Measurements from ENCODE around the gene ABCF3. TPM values are rescaled to one million over a fixed set of nuclear protein-coding genes. Genes with fewer than 3 reads are reported as not detected.

The ABCF3 gene
- total RNA-seq, 4 donors from 2014 or later = 94.7 to 136 (median 125) TPM

DNA sequence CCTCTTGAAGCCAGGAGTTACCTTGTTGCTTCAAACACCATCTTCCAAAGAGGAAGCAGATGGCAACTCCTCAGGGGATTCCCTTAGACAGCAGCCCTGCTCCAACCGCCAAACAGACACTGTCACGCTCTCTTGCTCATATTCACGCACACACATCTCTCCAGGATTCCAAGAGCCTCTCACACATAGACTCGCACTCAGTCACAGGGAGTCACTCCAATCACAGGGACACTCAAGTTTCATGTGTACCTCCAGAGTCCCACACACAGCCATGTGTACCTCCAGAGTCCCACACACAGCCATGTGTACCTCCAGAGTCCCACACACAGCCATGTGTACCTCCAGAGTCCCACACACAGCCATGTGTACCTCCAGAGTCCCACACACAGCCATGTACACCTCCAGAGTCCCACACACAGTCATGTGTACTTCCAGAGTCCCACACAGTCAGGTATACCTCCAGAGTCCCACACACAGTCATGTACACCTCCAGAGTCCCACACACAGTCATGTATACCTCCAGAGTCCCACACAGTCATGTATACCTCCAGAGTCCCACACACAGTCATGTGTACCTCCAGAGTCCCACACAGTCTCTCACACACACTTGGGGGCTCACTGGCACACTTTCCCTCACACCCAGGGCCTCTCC, 49.5 kb downstream of the ABCF3 start:
- no peaks in the 10 kb centered on the region for H3K36me3 ChIP-seq
- no peak overlapping the region for H3K27ac ChIP-seq
- H3K4me1 ChIP-seq = peaks cover 0 to 6% (median 5%) of the 10 kb centered on the region in 4 donors
- no peaks in the 10 kb centered on the region for H3K9me3 ChIP-seq
- H3K27me3 ChIP-seq = peaks cover 0 to 10% of the 10 kb centered on the region in 2 donors
- TF ChIP-seq POLR2A (IDR thresholded peaks at IDR 0.05) = no peak
- TF ChIP-seq, protein P1, sequence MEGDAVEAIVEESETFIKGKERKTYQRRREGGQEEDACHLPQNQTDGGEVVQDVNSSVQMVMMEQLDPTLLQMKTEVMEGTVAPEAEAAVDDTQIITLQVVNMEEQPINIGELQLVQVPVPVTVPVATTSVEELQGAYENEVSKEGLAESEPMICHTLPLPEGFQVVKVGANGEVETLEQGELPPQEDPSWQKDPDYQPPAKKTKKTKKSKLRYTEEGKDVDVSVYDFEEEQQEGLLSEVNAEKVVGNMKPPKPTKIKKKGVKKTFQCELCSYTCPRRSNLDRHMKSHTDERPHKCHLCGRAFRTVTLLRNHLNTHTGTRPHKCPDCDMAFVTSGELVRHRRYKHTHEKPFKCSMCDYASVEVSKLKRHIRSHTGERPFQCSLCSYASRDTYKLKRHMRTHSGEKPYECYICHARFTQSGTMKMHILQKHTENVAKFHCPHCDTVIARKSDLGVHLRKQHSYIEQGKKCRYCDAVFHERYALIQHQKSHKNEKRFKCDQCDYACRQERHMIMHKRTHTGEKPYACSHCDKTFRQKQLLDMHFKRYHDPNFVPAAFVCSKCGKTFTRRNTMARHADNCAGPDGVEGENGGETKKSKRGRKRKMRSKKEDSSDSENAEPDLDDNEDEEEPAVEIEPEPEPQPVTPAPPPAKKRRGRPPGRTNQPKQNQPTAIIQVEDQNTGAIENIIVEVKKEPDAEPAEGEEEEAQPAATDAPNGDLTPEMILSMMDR (IDR thresholded peaks at IDR 0.05) = no peak
- H3K4me3 ChIP-seq = no peak overlapping the region
- no peak for DNase-seq

DNA sequence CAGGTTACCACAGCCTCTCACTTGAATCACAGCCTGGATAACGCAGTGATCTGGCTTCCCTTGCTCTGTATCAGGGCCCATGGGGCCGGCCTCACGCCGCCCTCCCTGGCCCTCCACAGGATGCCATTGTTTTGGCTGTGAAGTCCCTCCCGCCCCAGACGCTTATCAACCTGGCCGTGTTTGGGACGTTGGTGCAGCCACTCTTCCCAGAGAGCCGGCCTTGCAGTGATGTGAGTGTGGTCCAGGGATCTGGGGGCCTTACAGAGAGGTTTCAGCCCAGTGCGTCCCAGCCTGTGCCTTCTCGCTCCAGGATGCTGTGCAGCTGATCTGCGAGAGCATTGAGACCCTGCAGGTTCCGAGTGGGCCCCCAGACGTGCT, 50.0 kb downstream of the ABCF3 start:
- no peak overlapping the region for H3K27ac ChIP-seq
- H3K4me3 ChIP-seq = no peak overlapping the region
- no peak for DNase-seq
- H3K9me3 ChIP-seq = no peaks in the 10 kb centered on the region
- no peaks in the 10 kb centered on the region for H3K36me3 ChIP-seq
- peaks cover 0 to 5% of the 10 kb centered on the region in 2 donors for H3K27me3 ChIP-seq
- TF ChIP-seq POLR2A (IDR thresholded peaks at IDR 0.05) = no peak
- TF ChIP-seq, protein P1 (IDR thresholded peaks at IDR 0.05) = no peak
- H3K4me1 ChIP-seq = peaks cover 0 to 2% (median under 1%) of the 10 kb centered on the region in 4 donors

DNA sequence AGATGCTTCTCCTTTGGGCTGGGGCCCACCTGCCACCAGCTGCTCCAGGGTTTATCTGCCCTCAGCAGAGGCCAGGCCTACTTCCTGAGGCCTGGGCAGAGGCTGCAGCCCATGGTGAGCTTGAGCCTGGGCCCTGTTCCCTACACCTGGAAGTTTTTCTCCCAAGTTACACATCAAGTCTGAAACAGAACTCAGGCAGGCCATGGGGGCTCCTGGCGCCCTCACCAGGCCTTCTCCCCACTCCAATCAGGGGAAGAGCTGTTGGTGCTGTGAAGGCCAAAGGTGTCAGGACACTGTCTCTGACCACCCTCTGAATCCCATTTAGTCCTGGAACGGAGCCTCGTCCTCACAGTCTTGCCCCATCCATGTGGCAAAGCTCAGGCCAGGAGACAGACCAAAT, 50.6 kb downstream of the ABCF3 start:
- H3K36me3 ChIP-seq = no peaks in the 10 kb centered on the region
- DNase-seq = no peak
- H3K4me3 ChIP-seq = no peak overlapping the region
- no peaks in the 10 kb centered on the region for H3K27me3 ChIP-seq
- TF ChIP-seq POLR2A (IDR thresholded peaks at IDR 0.05) = no peak
- TF ChIP-seq, protein P1 (IDR thresholded peaks at IDR 0.05) = no peak
- H3K9me3 ChIP-seq = no peaks in the 10 kb centered on the region
- H3K4me1 ChIP-seq = peaks cover 0 to 8% (median 0%) of the 10 kb centered on the region in 4 donors
- no peak overlapping the region for H3K27ac ChIP-seq

DNA sequence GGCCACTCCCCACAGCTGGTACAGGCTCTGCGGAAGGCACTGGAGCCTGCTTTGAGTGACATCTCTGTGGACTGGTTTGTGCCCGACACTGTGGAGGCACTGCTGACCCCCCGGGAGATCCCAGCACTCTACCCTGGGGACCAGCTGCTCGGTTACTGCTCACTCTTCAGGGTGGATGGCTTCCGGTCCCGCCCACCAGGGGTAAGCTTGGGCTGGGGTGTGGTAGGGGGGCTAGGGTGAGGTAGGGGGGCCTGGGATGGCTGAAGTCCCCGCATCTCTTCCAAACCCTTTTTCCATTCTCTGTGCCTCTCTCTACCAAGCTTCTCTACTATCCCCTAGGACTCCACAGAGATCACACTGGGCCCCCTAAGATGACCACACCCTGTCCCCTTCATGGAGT, 51.2 kb downstream of the ABCF3 start:
- no peak for DNase-seq
- peaks cover 0 to 3% (median 0%) of the 10 kb centered on the region in 3 donors for H3K36me3 ChIP-seq

DNA sequence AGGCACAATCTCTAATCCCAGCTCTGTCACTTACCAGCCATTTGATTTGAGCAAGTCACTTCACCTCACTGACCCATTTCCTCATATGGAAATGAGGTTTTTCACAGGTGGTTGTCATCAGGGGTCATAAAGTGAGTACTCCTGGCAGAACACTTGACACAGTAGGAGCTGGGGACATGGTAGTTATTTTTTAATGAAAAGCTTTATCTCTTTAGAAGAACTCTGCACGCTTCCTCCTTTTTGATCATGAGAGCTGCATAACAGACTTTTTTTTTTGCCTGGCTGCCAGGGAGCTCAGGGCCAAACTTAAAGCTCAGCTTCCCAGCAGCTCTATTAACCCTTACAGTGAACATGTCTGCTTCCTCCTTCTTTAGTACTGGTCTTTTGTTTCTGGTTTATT, 51.8 kb downstream of the ABCF3 start:
- Histone ChIP-seq H3K4me1 (peaks cover 0 to 13% (median 0%) of the 10 kb centered on the region in 4 donors), H3K27ac (no peak overlapping the region), H3K27me3 (no peaks in the 10 kb centered on the region), H3K36me3 (peaks cover 0 to 9% (median 0%) of the 10 kb centered on the region in 3 donors), H3K9me3 (no peaks in the 10 kb centered on the region), H3K4me3 (no peak overlapping the region)
- no peak for DNase-seq
- TF ChIP-seq POLR2A (IDR thresholded peaks at IDR 0.05) = no peak
- TF ChIP-seq, protein P1 (IDR thresholded peaks at IDR 0.05) = no peak

More for the DNA sequence above, 51.2 kb downstream of the ABCF3 start:
- H3K27me3 ChIP-seq = no peaks in the 10 kb centered on the region
- TF ChIP-seq, protein P1 (IDR thresholded peaks at IDR 0.05) = no peak
- TF ChIP-seq POLR2A (IDR thresholded peaks at IDR 0.05) = no peak
- no peak overlapping the region for H3K27ac ChIP-seq
- no peaks in the 10 kb centered on the region for H3K9me3 ChIP-seq
- no peak overlapping the region for H3K4me3 ChIP-seq
- peaks cover 0 to 13% (median 0%) of the 10 kb centered on the region in 4 donors for H3K4me1 ChIP-seq
